ENCODE measurements around the gene SLC24A3.

SLC24A3 gene

GRCh38 chr20:19211661-19212468 lies 577 bp upstream of the SLC24A3 start:
- Histone ChIP-seq H3K4me3 (ENCODE audit: low read length) (no peak overlapping the region), H3K9me3 (replicated peaks; ENCODE audit: low read length) (no peaks in the 10 kb centered on the region), H3K9ac (ENCODE audit: low read depth, low read length) (no peak overlapping the region), H3K27me3 (ENCODE audit: control insufficient read depth, insufficient read depth, low read length) (peaks cover 39% of the 10 kb centered on the region), H3K4me1 (ENCODE audit: control insufficient read depth, insufficient read depth, low read length) (no peaks in the 10 kb centered on the region), H3K36me3 (ENCODE audit: insufficient read depth, low read length) (no peaks in the 10 kb centered on the region), H3K4me2 (ENCODE audit: low read length) (peak overlapping the region; percentile 49)

GRCh38 chr20:19212821-19213502 lies 520 bp downstream of the SLC24A3 start:
- peaks cover 39% of the 10 kb centered on the region for H3K27me3 ChIP-seq (ENCODE audit: control insufficient read depth, insufficient read depth, low read length)

GRCh38 chr20:19213946-19214490 lies 1.6 kb downstream of the SLC24A3 start:
- Histone ChIP-seq H3K27me3 (ENCODE audit: control insufficient read depth, insufficient read depth, low read length) (peaks cover 39% of the 10 kb centered on the region), H3K4me2 (ENCODE audit: low read length) (no peak overlapping the region), H3K4me3 (ENCODE audit: low read length) (no peak overlapping the region), H3K36me3 (ENCODE audit: insufficient read depth, low read length) (no peaks in the 10 kb centered on the region), H3K4me1 (ENCODE audit: control insufficient read depth, insufficient read depth, low read length) (no peaks in the 10 kb centered on the region), H3K9ac (ENCODE audit: low read depth, low read length) (no peak overlapping the region), H3K9me3 (replicated peaks; ENCODE audit: low read length) (no peaks in the 10 kb centered on the region)

More at GRCh38 chr20:19212821-19213502, 520 bp downstream of the SLC24A3 start:
- no peaks in the 10 kb centered on the region for H3K4me1 ChIP-seq (ENCODE audit: control insufficient read depth, insufficient read depth, low read length)
- H3K9me3 ChIP-seq (replicated peaks; ENCODE audit: low read length), result no peaks in the 10 kb centered on the region
- H3K4me2 ChIP-seq (ENCODE audit: low read length), result no peak overlapping the region
- no peak overlapping the region for H3K4me3 ChIP-seq (ENCODE audit: low read length)
- H3K36me3 ChIP-seq (ENCODE audit: insufficient read depth, low read length), result no peaks in the 10 kb centered on the region
- no peak overlapping the region for H3K9ac ChIP-seq (ENCODE audit: low read depth, low read length)

- H3K4me3 ChIP-seq (ENCODE audit: low read length), result no peak overlapping the region
- no peaks in the 10 kb centered on the region for H3K9me3 ChIP-seq (replicated peaks; ENCODE audit: low read length)
- H3K4me1 ChIP-seq (ENCODE audit: control insufficient read depth, insufficient read depth, low read length), result no peaks in the 10 kb centered on the region
- H3K27me3 ChIP-seq (ENCODE audit: control insufficient read depth, insufficient read depth, low read length), result peaks cover 16% of the 10 kb centered on the region
- no peak overlapping the region for H3K9ac ChIP-seq (ENCODE audit: low read depth, low read length)
- H3K36me3 ChIP-seq (ENCODE audit: insufficient read depth, low read length), result no peaks in the 10 kb centered on the region
- no peak overlapping the region for H3K4me2 ChIP-seq (ENCODE audit: low read length)
Measured at GRCh38 chr20:19218411-19218810, 6.0 kb downstream of the SLC24A3 start.

- Histone ChIP-seq H3K36me3 (ENCODE audit: insufficient read depth, low read length) (no peaks in the 10 kb centered on the region), H3K27me3 (ENCODE audit: control insufficient read depth, insufficient read depth, low read length) (no peaks in the 10 kb centered on the region), H3K4me3 (ENCODE audit: low read length) (no peak overlapping the region), H3K4me2 (ENCODE audit: low read length) (no peak overlapping the region), H3K4me1 (ENCODE audit: control insufficient read depth, insufficient read depth, low read length) (no peaks in the 10 kb centered on the region), H3K9me3 (replicated peaks; ENCODE audit: low read length) (no peaks in the 10 kb centered on the region), H3K9ac (ENCODE audit: low read depth, low read length) (no peak overlapping the region)
Measured at GRCh38 chr20:19222520-19223040, 10.1 kb downstream of the SLC24A3 start.

- H3K36me3 ChIP-seq (ENCODE audit: insufficient read depth, low read length), result no peaks in the 10 kb centered on the region
- H3K9ac ChIP-seq (ENCODE audit: low read depth, low read length), result no peak overlapping the region
- H3K4me1 ChIP-seq (ENCODE audit: control insufficient read depth, insufficient read depth, low read length), result no peaks in the 10 kb centered on the region
- no peaks in the 10 kb centered on the region for H3K27me3 ChIP-seq (ENCODE audit: control insufficient read depth, insufficient read depth, low read length)
- no peak overlapping the region for H3K4me3 ChIP-seq (ENCODE audit: low read length)
- H3K9me3 ChIP-seq (replicated peaks; ENCODE audit: low read length), result no peaks in the 10 kb centered on the region
- no peak overlapping the region for H3K4me2 ChIP-seq (ENCODE audit: low read length)
Measured at GRCh38 chr20:19223640-19224039, 11.2 kb downstream of the SLC24A3 start.

GRCh38 chr20:19231359-19232035 lies 19.1 kb downstream of the SLC24A3 start:
- H3K4me1 ChIP-seq (ENCODE audit: control insufficient read depth, insufficient read depth, low read length), result no peaks in the 10 kb centered on the region
- no peak overlapping the region for H3K9ac ChIP-seq (ENCODE audit: low read depth, low read length)
- no peaks in the 10 kb centered on the region for H3K27me3 ChIP-seq (ENCODE audit: control insufficient read depth, insufficient read depth, low read length)
- H3K36me3 ChIP-seq (ENCODE audit: insufficient read depth, low read length), result no peaks in the 10 kb centered on the region
- no peak overlapping the region for H3K4me2 ChIP-seq (ENCODE audit: low read length)
- no peaks in the 10 kb centered on the region for H3K9me3 ChIP-seq (replicated peaks; ENCODE audit: low read length)
- no peak overlapping the region for H3K4me3 ChIP-seq (ENCODE audit: low read length)

- Histone ChIP-seq H3K4me1 (ENCODE audit: control insufficient read depth, insufficient read depth, low read length) (no peaks in the 10 kb centered on the region), H3K27me3 (ENCODE audit: control insufficient read depth, insufficient read depth, low read length) (no peaks in the 10 kb centered on the region), H3K4me3 (ENCODE audit: low read length) (no peak overlapping the region), H3K36me3 (ENCODE audit: insufficient read depth, low read length) (no peaks in the 10 kb centered on the region), H3K9ac (ENCODE audit: low read depth, low read length) (no peak overlapping the region), H3K9me3 (replicated peaks; ENCODE audit: low read length) (no peaks in the 10 kb centered on the region), H3K4me2 (ENCODE audit: low read length) (no peak overlapping the region)
Measured at GRCh38 chr20:19232997-19233794, 20.8 kb downstream of the SLC24A3 start.

- Histone ChIP-seq H3K9ac (ENCODE audit: low read depth, low read length) (no peak overlapping the region), H3K36me3 (ENCODE audit: insufficient read depth, low read length) (no peaks in the 10 kb centered on the region), H3K4me3 (ENCODE audit: low read length) (no peak overlapping the region), H3K4me1 (ENCODE audit: control insufficient read depth, insufficient read depth, low read length) (no peaks in the 10 kb centered on the region), H3K9me3 (replicated peaks; ENCODE audit: low read length) (no peaks in the 10 kb centered on the region), H3K4me2 (ENCODE audit: low read length) (no peak overlapping the region), H3K27me3 (ENCODE audit: control insufficient read depth, insufficient read depth, low read length) (no peaks in the 10 kb centered on the region)
Measured at GRCh38 chr20:19236371-19237055, 24.1 kb downstream of the SLC24A3 start.

GRCh38 chr20:19241440-19241839 lies 29.0 kb downstream of the SLC24A3 start:
- H3K4me1 ChIP-seq (ENCODE audit: control insufficient read depth, insufficient read depth, low read length), result no peaks in the 10 kb centered on the region
- H3K4me2 ChIP-seq (ENCODE audit: low read length), result no peak overlapping the region
- no peak overlapping the region for H3K4me3 ChIP-seq (ENCODE audit: low read length)
- H3K27me3 ChIP-seq (ENCODE audit: control insufficient read depth, insufficient read depth, low read length), result no peaks in the 10 kb centered on the region
- H3K9me3 ChIP-seq (replicated peaks; ENCODE audit: low read length), result no peaks in the 10 kb centered on the region
- no peaks in the 10 kb centered on the region for H3K36me3 ChIP-seq (ENCODE audit: insufficient read depth, low read length)
- H3K9ac ChIP-seq (ENCODE audit: low read depth, low read length), result no peak overlapping the region
